Measurements from ENCODE around the gene CFI. TPM values are rescaled to one million over a fixed set of nuclear protein-coding genes. Genes with fewer than 3 reads are reported as not detected.
A peak's percentile ranks its signal among the peaks of the same experiment; 100 is the strongest.

Gene CFI
- total RNA-seq, 1 donor from 2014 or later: not detected

- no peaks in the 10 kb centered on the region for H3K36me3 Mint-ChIP-seq
- H2AFZ ChIP-seq (replicated peaks): peak overlapping the region; percentile 26
These were observed 51.1 kb downstream of the CFI start for GRCh38 chr4:109750652-109751244.

GRCh38 chr4:109749388-109750082 is 52.3 kb downstream of the CFI start:
- Histone ChIP-seq H3F3A (ENCODE audit: low read depth) (peaks cover 13% of the 10 kb centered on the region), H3K4me1 (no peaks in the 10 kb centered on the region), H4K20me1 (ENCODE audit: low read depth) (no peaks in the 10 kb centered on the region), H3K36me3 (no peaks in the 10 kb centered on the region), H3K27me3 (no peaks in the 10 kb centered on the region), H2AFZ (replicated peaks) (no peak overlapping the region), H3K9ac (no peak overlapping the region), H3K4me2 (no peak overlapping the region), H3K27ac (no peak overlapping the region), H3K79me2 (ENCODE audit: low read depth) (no peaks in the 10 kb centered on the region), H3K9me3 (ENCODE audit: low read depth) (no peaks in the 10 kb centered on the region), H3K4me3 (no peak overlapping the region)
- Mint-ChIP-seq H3K27me3 (ENCODE audit: insufficient read depth, low read depth) (no peaks in the 10 kb centered on the region), H3K27ac (no peak overlapping the region), H3K36me3 (no peaks in the 10 kb centered on the region), H3K9me3 (no peaks in the 10 kb centered on the region), H3K4me1 (no peaks in the 10 kb centered on the region), H3K4me3 (no peak overlapping the region)
- DNase-seq (ENCODE audit: low spot score): no peak
- TF ChIP-seq CTCF (IDR thresholded peaks at IDR 0.05) (no peak), EZH2 (IDR thresholded peaks at IDR 0.05) (no peak), EZH2phosphoT487 (IDR thresholded peaks at IDR 0.05) (no peak)

More at GRCh38 chr4:109750652-109751244, 51.1 kb downstream of the CFI start:
- Mint-ChIP-seq H3K4me1 (no peaks in the 10 kb centered on the region), H3K4me3 (no peak overlapping the region), H3K27ac (no peak overlapping the region), H3K9me3 (no peaks in the 10 kb centered on the region), H3K27me3 (ENCODE audit: insufficient read depth, low read depth) (no peaks in the 10 kb centered on the region)
- Histone ChIP-seq H4K20me1 (ENCODE audit: low read depth) (no peaks in the 10 kb centered on the region), H3K27ac (no peak overlapping the region), H3K4me2 (no peak overlapping the region), H3K36me3 (no peaks in the 10 kb centered on the region), H3F3A (ENCODE audit: low read depth) (peaks cover 13% of the 10 kb centered on the region), H3K4me3 (no peak overlapping the region), H3K4me1 (no peaks in the 10 kb centered on the region), H3K9me3 (ENCODE audit: low read depth) (no peaks in the 10 kb centered on the region), H3K79me2 (ENCODE audit: low read depth) (no peaks in the 10 kb centered on the region), H3K9ac (no peak overlapping the region), H3K27me3 (no peaks in the 10 kb centered on the region)
- TF ChIP-seq EZH2 (IDR thresholded peaks at IDR 0.05) (no peak), EZH2phosphoT487 (IDR thresholded peaks at IDR 0.05) (no peak), CTCF (IDR thresholded peaks at IDR 0.05) (no peak)
- DNase-seq (ENCODE audit: low spot score): no peak

- no peaks in the 10 kb centered on the region for H3K79me2 ChIP-seq (ENCODE audit: low read depth)
- peaks cover 2% of the 10 kb centered on the region for H3K27me3 Mint-ChIP-seq (ENCODE audit: insufficient read depth, low read depth)
- no peaks in the 10 kb centered on the region for H3K36me3 Mint-ChIP-seq
- no peaks in the 10 kb centered on the region for H3K4me1 Mint-ChIP-seq
- H3K27me3 ChIP-seq: no peaks in the 10 kb centered on the region
- no peaks in the 10 kb centered on the region for H3K9me3 ChIP-seq (ENCODE audit: low read depth)
- no peaks in the 10 kb centered on the region for H3K9me3 Mint-ChIP-seq
- H3K4me1 ChIP-seq: no peaks in the 10 kb centered on the region
- no peaks in the 10 kb centered on the region for H4K20me1 ChIP-seq (ENCODE audit: low read depth)
- H3K27ac Mint-ChIP-seq: no peak overlapping the region
- no peak overlapping the region for H3K4me3 Mint-ChIP-seq
- no peak overlapping the region for H2AFZ ChIP-seq (replicated peaks)
- peaks cover 7% of the 10 kb centered on the region for H3F3A ChIP-seq (ENCODE audit: low read depth)
- H3K4me3 ChIP-seq: no peak overlapping the region
- H3K9ac ChIP-seq: no peak overlapping the region
- no peak overlapping the region for H3K4me2 ChIP-seq
- no peaks in the 10 kb centered on the region for H3K36me3 ChIP-seq
- DNase-seq (ENCODE audit: low spot score): no peak
- no peak overlapping the region for H3K27ac ChIP-seq
- no peak for TF ChIP-seq EZH2phosphoT487 (IDR thresholded peaks at IDR 0.05)
These were observed 53.7 kb downstream of the CFI start for GRCh38 chr4:109748114-109748513.

GRCh38 chr4:109746728-109747127 is 55.1 kb downstream of the CFI start:
- no peak overlapping the region for H2AFZ ChIP-seq (replicated peaks)
- no peaks in the 10 kb centered on the region for H3K9me3 ChIP-seq (ENCODE audit: low read depth)
- no peak overlapping the region for H3K4me2 ChIP-seq
- no peaks in the 10 kb centered on the region for H3F3A ChIP-seq (ENCODE audit: low read depth)
- Mint-ChIP-seq H3K27me3 (ENCODE audit: insufficient read depth, low read depth) (peaks cover 2% of the 10 kb centered on the region), H3K4me3 (no peak overlapping the region), H3K4me1 (no peaks in the 10 kb centered on the region), H3K9me3 (no peaks in the 10 kb centered on the region), H3K27ac (no peak overlapping the region), H3K36me3 (no peaks in the 10 kb centered on the region)
- no peak overlapping the region for H3K9ac ChIP-seq
- H3K4me3 ChIP-seq: no peak overlapping the region
- DNase-seq (ENCODE audit: low spot score): no peak
- TF ChIP-seq EZH2 (IDR thresholded peaks at IDR 0.05) (no peak), EZH2phosphoT487 (IDR thresholded peaks at IDR 0.05) (no peak), CTCF (IDR thresholded peaks at IDR 0.05) (no peak)
- H3K79me2 ChIP-seq (ENCODE audit: low read depth): no peaks in the 10 kb centered on the region
- no peak overlapping the region for H3K27ac ChIP-seq
- no peaks in the 10 kb centered on the region for H3K27me3 ChIP-seq
- H3K4me1 ChIP-seq: no peaks in the 10 kb centered on the region
- no peaks in the 10 kb centered on the region for H3K36me3 ChIP-seq
- no peaks in the 10 kb centered on the region for H4K20me1 ChIP-seq (ENCODE audit: low read depth)

Measured in neural progenitor cell (in vitro differentiated cells).